Trophoblast cell (in vitro differentiated cells and primary cell): ENCODE results near the gene RBM19.

ENCODE experiments used
- DNase-seq, 2 donors: peaks; one replicate each; pipeline ENCODE4 v3.0.0-alpha.2; 2016
- H2AFZ ChIP-seq: 2 replicates; pipeline ENCODE4 v1.6.1; 2013; ENCODE audit warnings: low read length, moderate library complexity, mild to moderate bottlenecking; ENCODE audit not compliant: insufficient read depth, poor library complexity
- H2AK5ac ChIP-seq: 2 replicates; pipeline ENCODE4 v1.6.1; 2013; ENCODE audit warnings: mild to moderate bottlenecking, low read length
- H2BK120ac ChIP-seq: 2 replicates; pipeline ENCODE4 v1.6.1; 2013; ENCODE audit warnings: low read length, mild to moderate bottlenecking, moderate library complexity; ENCODE audit not compliant: insufficient read depth, poor library complexity
- H2BK12ac ChIP-seq: 2 replicates; pipeline ENCODE4 v1.6.1; 2013; ENCODE audit warnings: mild to moderate bottlenecking, low read length, moderate library complexity
- H2BK5ac ChIP-seq: 2 replicates; pipeline ENCODE4 v1.6.1; 2013; ENCODE audit warnings: low read length, low read depth, moderate library complexity, mild to moderate bottlenecking; ENCODE audit not compliant: poor library complexity
- H3K14ac ChIP-seq: 2 replicates; pipeline ENCODE4 v1.6.1; 2013; ENCODE audit warnings: mild to moderate bottlenecking, low read length
- H3K18ac ChIP-seq: 2 replicates; pipeline ENCODE4 v1.6.1; 2013; ENCODE audit warnings: mild to moderate bottlenecking, low read length
- H3K23ac ChIP-seq: 2 replicates; pipeline ENCODE4 v1.6.1; 2013; ENCODE audit warnings: low read length
- H3K27ac ChIP-seq: 2 replicates; pipeline ENCODE4 v1.5.1; 2013; ENCODE audit warnings: low read depth, mild to moderate bottlenecking, inconsistent platforms, low read length, moderate library complexity
- H3K27me3 ChIP-seq: 2 replicates; pipeline ENCODE4 v1.6.1; 2013; ENCODE audit warnings: inconsistent platforms, mild to moderate bottlenecking, low read length, moderate library complexity; ENCODE audit not compliant: insufficient read depth
- H3K36me3 ChIP-seq, 2 experiments: 1 replicate in 1 of 2; 2 replicates in 1 of 2; pipeline ENCODE4 v1.6.1; 2013; ENCODE audit warnings: low read length in 2 of 2, mild to moderate bottlenecking in 2 of 2, moderate library complexity in 1 of 2; ENCODE audit not compliant: insufficient read depth in 2 of 2, control insufficient read depth in 1 of 2
- H3K4ac ChIP-seq: 2 replicates; pipeline ENCODE4 v1.6.1; 2013; ENCODE audit warnings: low read depth, mild to moderate bottlenecking, low read length, moderate library complexity
- H3K4me1 ChIP-seq, 2 experiments: 1 replicate in 1 of 2; 2 replicates in 1 of 2; pipeline ENCODE4 v1.6.1; 2013; ENCODE audit warnings: low read length in 2 of 2, mild to moderate bottlenecking in 2 of 2, moderate library complexity in 1 of 2; ENCODE audit not compliant: insufficient read depth in 2 of 2, control insufficient read depth in 1 of 2
- H3K4me2 ChIP-seq: 2 replicates; pipeline ENCODE4 v1.6.1; 2013; ENCODE audit warnings: inconsistent platforms, mild to moderate bottlenecking, low read length, moderate library complexity
- H3K4me3 ChIP-seq: 2 replicates; pipeline ENCODE4 v1.5.1; 2013; ENCODE audit warnings: mild to moderate bottlenecking, low read depth, low read length, inconsistent platforms
- H3K79me1 ChIP-seq: one replicate; pipeline ENCODE4 v1.6.1; 2013; ENCODE audit warnings: low read length
- H3K79me2 ChIP-seq: 2 replicates; pipeline ENCODE4 v1.6.1; 2013; ENCODE audit warnings: low read length, mild to moderate bottlenecking; ENCODE audit not compliant: control insufficient read depth, insufficient read depth, poor library complexity
- H3K9ac ChIP-seq: 2 replicates; pipeline ENCODE4 v1.6.1; 2013; ENCODE audit warnings: mild to moderate bottlenecking, low read length
- H3K9me3 ChIP-seq: 2 replicates; pipeline ENCODE4 v1.6.1; 2013; ENCODE audit warnings: low read depth, mild to moderate bottlenecking, control low read depth, inconsistent platforms, low read length; ENCODE audit not compliant: insufficient read depth
- H4K12ac ChIP-seq: 2 replicates; pipeline ENCODE4 v1.6.1; 2013; ENCODE audit warnings: low read depth, mild to moderate bottlenecking, low read length, moderate library complexity
- H4K8ac ChIP-seq: 2 replicates; pipeline ENCODE4 v1.6.1; 2013; ENCODE audit warnings: low read depth, mild to moderate bottlenecking, low read length, moderate library complexity
- H4K91ac ChIP-seq: one replicate; pipeline ENCODE4 v1.6.1; 2013; ENCODE audit warnings: low read depth, mild to moderate bottlenecking, low read length, moderate library complexity
- WGBS: extraction: QIAGEN DNeasy Blood & Tissue Kit; methylation state at CpG from one replicate; pipeline ENCODE4 v1.1.7; 2013; ENCODE audit warnings: missing lambda C conversion rate; ENCODE audit not compliant: insufficient read length, insufficient coverage; ENCODE audit errors: extremely low coverage; 5-methylcytosine and 5-hydroxymethylcytosine counted together

RBM19 gene

GRCh38 chr12:113926788-113927187, 39.3 kb downstream of the RBM19 start:
- H2AFZ ChIP-seq, result no peak overlapping the region
- no CpG with 5 or more reads among the region's 8 CpGs for WGBS
- DNase-seq, result no peak
- no peak overlapping the region for H3K14ac ChIP-seq
- H4K8ac ChIP-seq, result no peak overlapping the region
- H3K79me1 ChIP-seq, result no peaks in the 10 kb centered on the region
- no peak overlapping the region for H3K27ac ChIP-seq
- no peak overlapping the region for H2AK5ac ChIP-seq
- H3K4me3 ChIP-seq, result no peak overlapping the region
- no peak overlapping the region for H3K9ac ChIP-seq
- H3K23ac ChIP-seq, result no peak overlapping the region
- H3K4me2 ChIP-seq, result no peak overlapping the region
- H2BK5ac ChIP-seq, result no peak overlapping the region
- H2BK12ac ChIP-seq, result no peak overlapping the region
- H3K9me3 ChIP-seq, result peaks cover 4% of the 10 kb centered on the region
- H4K12ac ChIP-seq, result no peak overlapping the region
- no peaks in the 10 kb centered on the region for H3K4me1 ChIP-seq
- no peak overlapping the region for H2BK120ac ChIP-seq
- no peak overlapping the region for H4K91ac ChIP-seq
- peaks cover 19 to 40% of the 10 kb centered on the region in 2 experiments for H3K36me3 ChIP-seq
- H3K18ac ChIP-seq, result no peak overlapping the region
- H3K4ac ChIP-seq, result no peak overlapping the region
- no peaks in the 10 kb centered on the region for H3K27me3 ChIP-seq
- no peaks in the 10 kb centered on the region for H3K79me2 ChIP-seq

GRCh38 chr12:113924341-113924740, 41.8 kb downstream of the RBM19 start:
- no peak overlapping the region for H3K4ac ChIP-seq
- no peak for DNase-seq
- no peak overlapping the region for H3K18ac ChIP-seq
- no peaks in the 10 kb centered on the region for H3K79me2 ChIP-seq
- H3K27me3 ChIP-seq, result no peaks in the 10 kb centered on the region
- no peak overlapping the region for H3K9ac ChIP-seq
- H3K36me3 ChIP-seq, result peaks cover 22 to 31% of the 10 kb centered on the region in 2 experiments
- no peak overlapping the region for H2BK12ac ChIP-seq
- no peak overlapping the region for H4K8ac ChIP-seq
- H3K23ac ChIP-seq, result no peak overlapping the region
- no peaks in the 10 kb centered on the region for H3K79me1 ChIP-seq
- H2AFZ ChIP-seq, result no peak overlapping the region
- no peak overlapping the region for H3K4me2 ChIP-seq
- no peak overlapping the region for H3K14ac ChIP-seq
- H3K27ac ChIP-seq, result no peak overlapping the region
- no peak overlapping the region for H4K91ac ChIP-seq
- no peak overlapping the region for H2BK5ac ChIP-seq
- WGBS, result no CpG with 5 or more reads among the region's 4 CpGs
- no peak overlapping the region for H2BK120ac ChIP-seq
- H3K9me3 ChIP-seq, result peaks cover 2% of the 10 kb centered on the region
- no peak overlapping the region for H3K4me3 ChIP-seq
- H3K4me1 ChIP-seq, result no peaks in the 10 kb centered on the region
- no peak overlapping the region for H2AK5ac ChIP-seq
- H4K12ac ChIP-seq, result no peak overlapping the region

- Histone ChIP-seq H4K12ac (no peak overlapping the region), H3K27me3 (no peaks in the 10 kb centered on the region), H3K79me1 (no peaks in the 10 kb centered on the region), H4K8ac (no peak overlapping the region), H2AFZ (no peak overlapping the region), H3K4ac (no peak overlapping the region), H3K18ac (no peak overlapping the region), H3K23ac (no peak overlapping the region), H2BK5ac (no peak overlapping the region), H2BK120ac (no peak overlapping the region), H3K4me2 (no peak overlapping the region), H3K9ac (no peak overlapping the region), H3K79me2 (no peaks in the 10 kb centered on the region), H2AK5ac (no peak overlapping the region), H3K9me3 (peaks cover 2% of the 10 kb centered on the region), H2BK12ac (no peak overlapping the region), H3K4me3 (no peak overlapping the region), H3K4me1 (no peaks in the 10 kb centered on the region), H4K91ac (no peak overlapping the region), H3K27ac (no peak overlapping the region), H3K14ac (no peak overlapping the region), H3K36me3 (peaks cover 22 to 33% of the 10 kb centered on the region in 2 experiments)
- no peak for DNase-seq
- no CpG with 5 or more reads among the region's 5 CpGs for WGBS
Observed at GRCh38 chr12:113923251-113923650, 42.9 kb downstream of the RBM19 start.

- WGBS, result no CpG with 5 or more reads among the region's 3 CpGs
- no peaks in the 10 kb centered on the region for H3K4me1 ChIP-seq
- H4K12ac ChIP-seq, result no peak overlapping the region
- H3K18ac ChIP-seq, result no peak overlapping the region
- H2BK5ac ChIP-seq, result no peak overlapping the region
- no peak overlapping the region for H2AFZ ChIP-seq
- no peak overlapping the region for H2AK5ac ChIP-seq
- H3K9me3 ChIP-seq, result peaks cover 2% of the 10 kb centered on the region
- H3K4me2 ChIP-seq, result no peak overlapping the region
- no peak overlapping the region for H3K9ac ChIP-seq
- peaks cover 18 to 31% of the 10 kb centered on the region in 2 experiments for H3K36me3 ChIP-seq
- no peaks in the 10 kb centered on the region for H3K27me3 ChIP-seq
- H3K79me1 ChIP-seq, result no peaks in the 10 kb centered on the region
- no peak overlapping the region for H3K23ac ChIP-seq
- no peak overlapping the region for H3K4ac ChIP-seq
- no peak overlapping the region for H3K4me3 ChIP-seq
- H3K14ac ChIP-seq, result no peak overlapping the region
- no peak overlapping the region for H4K91ac ChIP-seq
- H4K8ac ChIP-seq, result no peak overlapping the region
- H2BK120ac ChIP-seq, result no peak overlapping the region
- H3K27ac ChIP-seq, result no peak overlapping the region
- no peak for DNase-seq
- no peak overlapping the region for H2BK12ac ChIP-seq
- no peaks in the 10 kb centered on the region for H3K79me2 ChIP-seq
Observed at GRCh38 chr12:113921430-113921829, 44.7 kb downstream of the RBM19 start.
